Measurements from ENCODE around the gene CD247. TPM values are rescaled to one million over a fixed set of nuclear protein-coding genes. Genes with fewer than 3 reads are reported as not detected.

The CD247 gene
- total RNA-seq, 1 donor from 2014 or later, result not detected

DNA sequence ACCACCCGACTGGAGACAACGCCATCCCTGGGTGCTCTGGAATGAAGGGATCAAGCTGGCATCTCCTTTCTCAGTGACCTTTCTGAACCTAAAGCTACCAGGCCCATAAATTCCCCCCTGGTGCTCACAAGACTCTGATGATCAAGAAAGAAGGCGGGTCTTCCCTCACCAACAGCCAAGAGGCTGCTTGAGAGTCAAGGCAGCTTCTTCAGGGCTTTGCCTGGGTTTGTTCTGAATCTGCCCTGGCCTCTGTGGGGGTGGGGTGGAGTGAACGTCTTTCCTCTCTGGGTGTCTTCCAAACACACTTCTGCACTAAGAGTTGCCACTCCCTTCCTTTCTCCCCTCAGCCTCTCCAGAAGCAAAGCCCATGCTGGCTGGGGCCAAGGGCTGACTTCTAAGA is 36.1 kb downstream of the CD247 start:
- no peak overlapping the region for H3K27ac Mint-ChIP-seq (ENCODE audit: unreplicated experiment)
- peaks cover 42% of the 10 kb centered on the region for H3K27me3 Mint-ChIP-seq (ENCODE audit: unreplicated experiment)
- H3K4me3 Mint-ChIP-seq (ENCODE audit: unreplicated experiment), result no peak overlapping the region
- no peaks in the 10 kb centered on the region for H3K36me3 Mint-ChIP-seq (ENCODE audit: unreplicated experiment)
- no peaks in the 10 kb centered on the region for H3K9me3 Mint-ChIP-seq (ENCODE audit: unreplicated experiment)
- DNase-seq (ENCODE audit: extremely low spot score, unreplicated experiment), result no peak
- H3K4me1 Mint-ChIP-seq (ENCODE audit: unreplicated experiment), result no peaks in the 10 kb centered on the region
- TF ChIP-seq, protein P1, sequence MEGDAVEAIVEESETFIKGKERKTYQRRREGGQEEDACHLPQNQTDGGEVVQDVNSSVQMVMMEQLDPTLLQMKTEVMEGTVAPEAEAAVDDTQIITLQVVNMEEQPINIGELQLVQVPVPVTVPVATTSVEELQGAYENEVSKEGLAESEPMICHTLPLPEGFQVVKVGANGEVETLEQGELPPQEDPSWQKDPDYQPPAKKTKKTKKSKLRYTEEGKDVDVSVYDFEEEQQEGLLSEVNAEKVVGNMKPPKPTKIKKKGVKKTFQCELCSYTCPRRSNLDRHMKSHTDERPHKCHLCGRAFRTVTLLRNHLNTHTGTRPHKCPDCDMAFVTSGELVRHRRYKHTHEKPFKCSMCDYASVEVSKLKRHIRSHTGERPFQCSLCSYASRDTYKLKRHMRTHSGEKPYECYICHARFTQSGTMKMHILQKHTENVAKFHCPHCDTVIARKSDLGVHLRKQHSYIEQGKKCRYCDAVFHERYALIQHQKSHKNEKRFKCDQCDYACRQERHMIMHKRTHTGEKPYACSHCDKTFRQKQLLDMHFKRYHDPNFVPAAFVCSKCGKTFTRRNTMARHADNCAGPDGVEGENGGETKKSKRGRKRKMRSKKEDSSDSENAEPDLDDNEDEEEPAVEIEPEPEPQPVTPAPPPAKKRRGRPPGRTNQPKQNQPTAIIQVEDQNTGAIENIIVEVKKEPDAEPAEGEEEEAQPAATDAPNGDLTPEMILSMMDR (IDR thresholded peaks at IDR 0.05), result no peak

DNA sequence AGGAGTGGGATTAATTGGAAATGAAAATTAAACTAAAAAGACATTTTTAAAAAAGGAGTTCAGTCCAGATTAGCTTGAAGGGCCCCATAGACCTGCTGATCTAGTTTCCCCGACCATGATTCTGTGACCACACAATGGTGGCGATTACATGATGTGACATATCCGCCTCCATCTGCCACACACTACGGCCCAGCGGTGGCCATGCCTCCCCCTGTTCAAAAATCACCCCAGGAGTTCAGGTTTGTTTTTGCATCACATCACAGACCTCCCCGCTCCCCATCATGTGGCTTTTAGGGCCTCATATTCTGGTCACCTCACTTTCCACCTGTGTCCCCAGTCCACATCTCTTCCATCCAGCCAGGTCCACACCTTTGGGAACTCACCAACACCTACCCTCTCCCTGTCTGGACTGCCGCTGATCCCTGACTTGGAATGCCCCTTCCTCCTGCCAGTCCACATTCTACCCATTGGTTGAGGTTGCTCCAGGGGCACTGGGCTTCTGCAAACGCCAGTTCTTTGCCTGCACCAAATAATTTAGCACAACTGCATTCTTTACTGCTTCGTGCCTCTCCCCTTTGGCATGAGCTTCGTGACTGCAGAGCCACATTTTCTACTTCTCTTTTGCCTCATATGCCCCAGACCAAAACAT is 38.9 kb downstream of the CD247 start:
- TF ChIP-seq, protein P1 (IDR thresholded peaks at IDR 0.05), result no peak
- DNase-seq (ENCODE audit: extremely low spot score, unreplicated experiment), result no peak
- H3K9me3 Mint-ChIP-seq (ENCODE audit: unreplicated experiment), result no peaks in the 10 kb centered on the region
- no peaks in the 10 kb centered on the region for H3K4me1 Mint-ChIP-seq (ENCODE audit: unreplicated experiment)
- H3K36me3 Mint-ChIP-seq (ENCODE audit: unreplicated experiment), result no peaks in the 10 kb centered on the region
- H3K4me3 Mint-ChIP-seq (ENCODE audit: unreplicated experiment), result no peak overlapping the region
- H3K27ac Mint-ChIP-seq (ENCODE audit: unreplicated experiment), result no peak overlapping the region
- H3K27me3 Mint-ChIP-seq (ENCODE audit: unreplicated experiment), result peaks cover 47% of the 10 kb centered on the region

DNA sequence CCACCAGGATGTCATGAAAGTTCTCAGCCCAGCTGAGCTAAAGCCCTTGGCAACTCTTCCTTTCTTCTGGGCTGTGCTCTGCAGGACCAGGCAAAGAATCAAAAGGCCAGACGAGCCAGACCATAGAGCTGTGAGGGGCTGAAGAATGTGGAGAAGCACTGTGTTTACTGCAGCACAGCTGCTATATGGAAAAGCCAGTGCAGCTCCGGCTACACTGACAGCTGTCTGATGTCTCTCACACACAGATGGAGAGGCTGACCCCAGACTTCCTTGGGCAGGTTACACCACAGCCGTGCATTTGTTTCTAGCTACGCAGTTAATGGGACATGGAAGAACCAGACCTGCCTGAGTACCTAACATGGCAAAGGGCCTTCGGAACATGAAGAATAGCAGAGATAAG is 40.3 kb downstream of the CD247 start:
- TF ChIP-seq, protein P1 (IDR thresholded peaks at IDR 0.05), result no peak
- no peak overlapping the region for H3K4me3 Mint-ChIP-seq (ENCODE audit: unreplicated experiment)
- no peaks in the 10 kb centered on the region for H3K36me3 Mint-ChIP-seq (ENCODE audit: unreplicated experiment)
- no peak for DNase-seq (ENCODE audit: extremely low spot score, unreplicated experiment)
- no peaks in the 10 kb centered on the region for H3K4me1 Mint-ChIP-seq (ENCODE audit: unreplicated experiment)
- H3K27ac Mint-ChIP-seq (ENCODE audit: unreplicated experiment), result no peak overlapping the region
- peaks cover 51% of the 10 kb centered on the region for H3K27me3 Mint-ChIP-seq (ENCODE audit: unreplicated experiment)
- no peaks in the 10 kb centered on the region for H3K9me3 Mint-ChIP-seq (ENCODE audit: unreplicated experiment)

DNA sequence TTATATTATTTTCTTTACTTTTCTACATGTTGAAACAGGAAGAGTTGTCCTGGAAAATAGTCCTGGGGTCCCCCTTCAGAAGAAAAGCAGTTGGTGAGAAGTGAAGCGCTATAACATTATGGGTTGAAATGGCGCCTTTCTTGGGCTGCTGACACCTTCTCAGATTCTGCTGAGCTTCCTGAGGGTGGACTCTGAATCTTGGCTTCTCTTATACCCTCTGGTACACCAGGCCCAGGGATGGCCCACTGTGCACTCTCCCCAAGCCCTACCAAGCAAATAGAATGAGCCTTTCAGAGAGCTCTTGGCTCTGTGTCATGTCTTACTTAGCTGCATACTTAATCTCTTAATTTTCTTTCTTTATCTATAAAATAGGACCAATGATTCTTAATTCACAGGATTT is 42.3 kb downstream of the CD247 start:
- no peak overlapping the region for H3K27ac Mint-ChIP-seq (ENCODE audit: unreplicated experiment)
- H3K36me3 Mint-ChIP-seq (ENCODE audit: unreplicated experiment), result no peaks in the 10 kb centered on the region
- H3K4me3 Mint-ChIP-seq (ENCODE audit: unreplicated experiment), result no peak overlapping the region
- H3K4me1 Mint-ChIP-seq (ENCODE audit: unreplicated experiment), result no peaks in the 10 kb centered on the region
- peaks cover 58% of the 10 kb centered on the region for H3K27me3 Mint-ChIP-seq (ENCODE audit: unreplicated experiment)
- TF ChIP-seq, protein P1 (IDR thresholded peaks at IDR 0.05), result no peak
- DNase-seq (ENCODE audit: extremely low spot score, unreplicated experiment), result no peak
- H3K9me3 Mint-ChIP-seq (ENCODE audit: unreplicated experiment), result no peaks in the 10 kb centered on the region

DNA sequence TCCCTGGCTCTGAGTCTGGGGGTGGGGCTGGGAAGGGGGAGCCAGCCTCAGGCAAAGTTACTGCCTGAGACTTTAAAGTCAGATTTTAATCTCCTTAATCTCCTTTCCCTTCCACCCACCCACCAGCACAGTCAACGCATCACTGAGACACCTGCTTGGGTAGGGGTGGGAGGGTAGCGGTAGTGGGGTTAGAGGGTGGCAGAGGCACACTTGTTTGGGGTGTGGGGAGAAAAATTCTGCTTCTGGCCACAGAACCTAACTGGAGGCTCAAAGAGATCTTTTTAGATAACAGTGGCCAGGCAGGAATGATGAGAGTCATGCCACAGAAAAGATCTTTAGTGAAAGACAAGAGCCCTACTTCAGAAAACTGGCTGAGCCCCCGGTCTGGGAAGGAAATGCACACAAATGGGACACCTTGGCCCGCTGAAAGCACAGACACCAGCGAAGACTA is 44.1 kb downstream of the CD247 start:
- Mint-ChIP-seq H3K4me3 (ENCODE audit: unreplicated experiment) (no peak overlapping the region), H3K4me1 (ENCODE audit: unreplicated experiment) (no peaks in the 10 kb centered on the region), H3K36me3 (ENCODE audit: unreplicated experiment) (no peaks in the 10 kb centered on the region), H3K27ac (ENCODE audit: unreplicated experiment) (no peak overlapping the region), H3K9me3 (ENCODE audit: unreplicated experiment) (no peaks in the 10 kb centered on the region), H3K27me3 (ENCODE audit: unreplicated experiment) (peaks cover 49% of the 10 kb centered on the region)
- DNase-seq (ENCODE audit: extremely low spot score, unreplicated experiment), result no peak
- TF ChIP-seq, protein P1 (IDR thresholded peaks at IDR 0.05), result no peak

Measured in osteocyte (in vitro differentiated cells).